Measurements from ENCODE around the gene NFATC2. TPM values are rescaled to one million over a fixed set of nuclear protein-coding genes. Genes with fewer than 3 reads are reported as not detected.

The NFATC2 gene
- total RNA-seq, 1 experiment from 2014 or later = 5.0 TPM

GRCh38 chr20:51513545-51513944 lies 29.0 kb downstream of the NFATC2 start:
- Histone ChIP-seq H3K27me3 (ENCODE audit: insufficient read depth, low read length) (no peaks in the 10 kb centered on the region), H2AFZ (ENCODE audit: low read depth, low read length, poor library complexity, severe bottlenecking) (no peak overlapping the region), H3K9ac (ENCODE audit: low read length) (no peak overlapping the region), H3K4me3 (replicated peaks in 1 of 2; ENCODE audit: low read depth in 1 of 2, low read length in 2 of 2) (no peak overlapping the region), H3K36me3 (ENCODE audit: control insufficient read depth in 1 of 2, insufficient read depth in 2 of 2, low read length in 2 of 2) (no peaks in the 10 kb centered on the region), H3K27ac (ENCODE audit: low read depth, low read length) (no peak overlapping the region), H3K79me2 (ENCODE audit: insufficient read depth, low read length) (no peaks in the 10 kb centered on the region), H4K20me1 (ENCODE audit: insufficient read depth) (no peaks in the 10 kb centered on the region), H3K4me1 (ENCODE audit: control insufficient read depth in 1 of 2, insufficient read depth in 2 of 2, low read length in 2 of 2) (no peaks in the 10 kb centered on the region), H3K9me2 (ENCODE audit: insufficient read depth) (no peaks in the 10 kb centered on the region), H3K9me3 (ENCODE audit: control insufficient read depth in 1 of 2, insufficient read depth in 1 of 2, low read depth in 1 of 2, low read length in 2 of 2) (no peaks in the 10 kb centered on the region), H3K4me2 (ENCODE audit: low read length) (no peak overlapping the region)
- RAD21 ChIA-PET (ENCODE audit: low non-redundant PET in 1 of 2, low total read pairs in 2 of 2, uncharacterized antibody in 2 of 2, unreplicated experiment in 2 of 2) = no interaction called here
- TF ChIP-seq, protein P1, sequence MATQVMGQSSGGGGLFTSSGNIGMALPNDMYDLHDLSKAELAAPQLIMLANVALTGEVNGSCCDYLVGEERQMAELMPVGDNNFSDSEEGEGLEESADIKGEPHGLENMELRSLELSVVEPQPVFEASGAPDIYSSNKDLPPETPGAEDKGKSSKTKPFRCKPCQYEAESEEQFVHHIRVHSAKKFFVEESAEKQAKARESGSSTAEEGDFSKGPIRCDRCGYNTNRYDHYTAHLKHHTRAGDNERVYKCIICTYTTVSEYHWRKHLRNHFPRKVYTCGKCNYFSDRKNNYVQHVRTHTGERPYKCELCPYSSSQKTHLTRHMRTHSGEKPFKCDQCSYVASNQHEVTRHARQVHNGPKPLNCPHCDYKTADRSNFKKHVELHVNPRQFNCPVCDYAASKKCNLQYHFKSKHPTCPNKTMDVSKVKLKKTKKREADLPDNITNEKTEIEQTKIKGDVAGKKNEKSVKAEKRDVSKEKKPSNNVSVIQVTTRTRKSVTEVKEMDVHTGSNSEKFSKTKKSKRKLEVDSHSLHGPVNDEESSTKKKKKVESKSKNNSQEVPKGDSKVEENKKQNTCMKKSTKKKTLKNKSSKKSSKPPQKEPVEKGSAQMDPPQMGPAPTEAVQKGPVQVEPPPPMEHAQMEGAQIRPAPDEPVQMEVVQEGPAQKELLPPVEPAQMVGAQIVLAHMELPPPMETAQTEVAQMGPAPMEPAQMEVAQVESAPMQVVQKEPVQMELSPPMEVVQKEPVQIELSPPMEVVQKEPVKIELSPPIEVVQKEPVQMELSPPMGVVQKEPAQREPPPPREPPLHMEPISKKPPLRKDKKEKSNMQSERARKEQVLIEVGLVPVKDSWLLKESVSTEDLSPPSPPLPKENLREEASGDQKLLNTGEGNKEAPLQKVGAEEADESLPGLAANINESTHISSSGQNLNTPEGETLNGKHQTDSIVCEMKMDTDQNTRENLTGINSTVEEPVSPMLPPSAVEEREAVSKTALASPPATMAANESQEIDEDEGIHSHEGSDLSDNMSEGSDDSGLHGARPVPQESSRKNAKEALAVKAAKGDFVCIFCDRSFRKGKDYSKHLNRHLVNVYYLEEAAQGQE (IDR thresholded peaks at IDR 0.05; ENCODE audit: low read depth) = no peak
- TF ChIP-seq CBX3 (IDR thresholded peaks at IDR 0.05; ENCODE audit: low read depth) (no peak), SIN3A (IDR thresholded peaks at IDR 0.05; ENCODE audit: low read depth) (no peak), EGR1 (IDR thresholded peaks at IDR 0.05; ENCODE audit: low read depth) (no peak), EZH2phosphoT487 (IDR thresholded peaks at IDR 0.05; ENCODE audit: borderline replicate concordance) (no peak), POLR2A (IDR thresholded peaks at IDR 0.05; ENCODE audit: borderline replicate concordance, extremely low read depth, insufficient read depth, insufficient read length) (no peak), YY1 (IDR thresholded peaks at IDR 0.05; ENCODE audit: extremely low read depth, insufficient replicate concordance, low read depth, low read length) (no peak), ZNF274 (IDR thresholded peaks at IDR 0.05; ENCODE audit: low read depth, low read length) (no peak), SRF (IDR thresholded peaks at IDR 0.05; ENCODE audit: low read depth) (no peak)
- TF ChIP-seq, protein P2, sequence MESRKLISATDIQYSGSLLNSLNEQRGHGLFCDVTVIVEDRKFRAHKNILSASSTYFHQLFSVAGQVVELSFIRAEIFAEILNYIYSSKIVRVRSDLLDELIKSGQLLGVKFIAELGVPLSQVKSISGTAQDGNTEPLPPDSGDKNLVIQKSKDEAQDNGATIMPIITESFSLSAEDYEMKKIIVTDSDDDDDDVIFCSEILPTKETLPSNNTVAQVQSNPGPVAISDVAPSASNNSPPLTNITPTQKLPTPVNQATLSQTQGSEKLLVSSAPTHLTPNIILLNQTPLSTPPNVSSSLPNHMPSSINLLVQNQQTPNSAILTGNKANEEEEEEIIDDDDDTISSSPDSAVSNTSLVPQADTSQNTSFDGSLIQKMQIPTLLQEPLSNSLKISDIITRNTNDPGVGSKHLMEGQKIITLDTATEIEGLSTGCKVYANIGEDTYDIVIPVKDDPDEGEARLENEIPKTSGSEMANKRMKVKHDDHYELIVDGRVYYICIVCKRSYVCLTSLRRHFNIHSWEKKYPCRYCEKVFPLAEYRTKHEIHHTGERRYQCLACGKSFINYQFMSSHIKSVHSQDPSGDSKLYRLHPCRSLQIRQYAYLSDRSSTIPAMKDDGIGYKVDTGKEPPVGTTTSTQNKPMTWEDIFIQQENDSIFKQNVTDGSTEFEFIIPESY (IDR thresholded peaks at IDR 0.05; ENCODE audit: extremely low read depth, insufficient replicate concordance, low read length) = no peak
- POLR2A ChIA-PET = no interaction called here
- no peak for DNase-seq (ENCODE audit: low read depth, low spot score)
- intact Hi-C loops (cut with micrococcal nuclease) = no loop called here
- BruUV-seq (replicated peaks) = no TSS peak
- ATAC-seq = peak; percentile 52; the same call in 1 of the 2 replicates
- CTCF ChIA-PET = no interaction called here

Data from HCT116 (cell line).